Vagina (tissue), 2 donors: ENCODE results near the gene TBC1D13.

Experiments used
- CTCF ChIP-seq, 3 experiments: fragments of 450-650 bp in 2 of 3; fragments of 200-600 bp in 1 of 3; sonication (generic) in 1 of 3; IDR thresholded peaks; one replicate each; pipeline ENCODE4 v1.5.1; 2017 to 2019; ENCODE audit warnings: antibody characterized with exemption in 3 of 3, mild to moderate bottlenecking in 2 of 3, moderate library complexity in 2 of 3
- POLR2AphosphoS5 ChIP-seq, 2 donors: sonication (generic); formaldehyde crosslinking; IDR thresholded peaks; one replicate each; pipeline ENCODE4 v1.9.0; 2017; ENCODE audit warnings: antibody characterized with exemption in 2 of 2, mild to moderate bottlenecking in 2 of 2, low read depth in 1 of 2; ENCODE audit not compliant: insufficient read depth in 1 of 2

DNA sequence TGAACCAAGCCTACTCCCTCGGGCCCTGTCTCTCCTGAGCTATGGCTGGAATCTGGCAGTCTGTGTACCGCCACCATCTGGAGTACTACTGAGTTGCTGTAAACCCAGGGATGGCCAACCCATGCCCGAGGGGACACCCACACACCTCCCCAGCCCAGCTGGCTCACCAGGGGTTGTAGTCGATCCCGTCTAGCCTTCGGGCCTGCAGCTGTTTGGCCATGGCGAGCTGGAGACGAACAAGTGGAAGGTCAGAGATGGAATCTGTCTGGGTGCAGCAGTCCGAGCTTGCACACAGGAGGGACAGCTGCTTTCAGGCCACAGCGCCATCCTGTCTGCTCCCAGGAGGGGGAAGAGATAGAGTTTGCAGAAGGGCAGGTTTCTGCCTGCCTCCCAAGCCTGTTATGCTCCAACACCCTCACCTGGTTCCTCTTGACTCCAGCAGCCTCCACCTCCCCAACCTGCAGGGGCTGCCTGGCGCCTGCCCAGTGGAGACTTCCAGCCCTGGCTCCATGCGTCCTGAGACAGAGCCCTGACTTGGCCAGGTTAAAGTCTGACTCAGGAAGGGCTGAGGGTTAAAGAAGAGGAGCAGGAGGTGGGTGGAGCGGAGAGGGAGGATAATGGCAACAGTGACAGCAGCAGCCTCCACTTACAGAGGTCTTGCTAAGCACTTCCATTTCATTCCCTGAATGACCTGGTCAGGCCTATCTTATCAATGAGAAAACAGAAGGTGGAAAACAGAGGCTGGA is 58.3 kb downstream of the TBC1D13 start:
- no peak for TF ChIP-seq CTCF (IDR thresholded peaks at IDR 0.05)
- no peak for TF ChIP-seq POLR2AphosphoS5 (IDR thresholded peaks at IDR 0.05; ENCODE audit: insufficient read depth in 1 of 2, low read depth in 1 of 2)
